ENCODE data around the gene SETD3.

- TF ChIP-seq, protein P1, sequence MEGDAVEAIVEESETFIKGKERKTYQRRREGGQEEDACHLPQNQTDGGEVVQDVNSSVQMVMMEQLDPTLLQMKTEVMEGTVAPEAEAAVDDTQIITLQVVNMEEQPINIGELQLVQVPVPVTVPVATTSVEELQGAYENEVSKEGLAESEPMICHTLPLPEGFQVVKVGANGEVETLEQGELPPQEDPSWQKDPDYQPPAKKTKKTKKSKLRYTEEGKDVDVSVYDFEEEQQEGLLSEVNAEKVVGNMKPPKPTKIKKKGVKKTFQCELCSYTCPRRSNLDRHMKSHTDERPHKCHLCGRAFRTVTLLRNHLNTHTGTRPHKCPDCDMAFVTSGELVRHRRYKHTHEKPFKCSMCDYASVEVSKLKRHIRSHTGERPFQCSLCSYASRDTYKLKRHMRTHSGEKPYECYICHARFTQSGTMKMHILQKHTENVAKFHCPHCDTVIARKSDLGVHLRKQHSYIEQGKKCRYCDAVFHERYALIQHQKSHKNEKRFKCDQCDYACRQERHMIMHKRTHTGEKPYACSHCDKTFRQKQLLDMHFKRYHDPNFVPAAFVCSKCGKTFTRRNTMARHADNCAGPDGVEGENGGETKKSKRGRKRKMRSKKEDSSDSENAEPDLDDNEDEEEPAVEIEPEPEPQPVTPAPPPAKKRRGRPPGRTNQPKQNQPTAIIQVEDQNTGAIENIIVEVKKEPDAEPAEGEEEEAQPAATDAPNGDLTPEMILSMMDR (IDR thresholded peaks at IDR 0.05; ENCODE audit: insufficient read depth, low read length, poor library complexity, severe bottlenecking) = no peak
- TF ChIP-seq EZH2phosphoT487 (conservative IDR thresholded peaks at IDR 0.05; ENCODE audit: low read length) = no peak
These were observed 472 bp upstream of the SETD3 start, which contains the start of gene CCNK for GRCh38 chr14:99480917-99481744.

Measured in SU-DHL-6 (cell line).